Epithelial cell of esophagus (primary cell): ENCODE data around the gene FKBP2.

Experiments used
- DNase-seq: peaks from one replicate; pipeline ENCODE4 v3.0.0; 2010; ENCODE audit warnings: low read depth
- H3K4me3 ChIP-seq: 2 replicates; pipeline ENCODE4 v1.5.1; 2011; ENCODE audit warnings: mild to moderate bottlenecking, low read length, control low read depth
- TF ChIP-seq, protein P1 (sequence below): IDR thresholded peaks from 2 replicates; pipeline ENCODE4 v1.5.1; 2011; ENCODE audit warnings: low read depth, mild to moderate bottlenecking, low read length, control low read depth, inconsistent platforms; ENCODE audit not compliant: insufficient read depth; ENCODE audit errors: missing control alignments

FKBP2 gene

DNA sequence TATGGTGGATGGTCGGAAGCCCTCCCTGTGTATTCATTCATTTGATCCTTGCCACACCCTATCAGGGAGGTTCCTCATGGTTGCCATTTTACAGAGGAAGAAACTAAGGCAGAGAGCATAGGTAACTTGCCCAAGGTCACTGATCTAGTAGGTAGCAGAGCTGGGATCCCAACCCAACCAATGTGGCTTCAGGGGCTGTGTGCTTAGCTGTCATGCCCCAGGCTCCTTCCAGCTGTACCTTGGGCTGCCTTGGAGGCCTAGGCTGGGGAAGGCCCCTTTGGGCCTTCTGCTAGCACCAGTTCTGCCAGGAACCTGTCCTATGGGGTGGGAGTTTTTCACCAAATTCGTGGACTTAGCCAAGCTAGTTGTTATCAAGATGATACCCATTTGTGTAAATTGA, 34.9 kb downstream of the FKBP2 start:
- TF ChIP-seq, protein P1, sequence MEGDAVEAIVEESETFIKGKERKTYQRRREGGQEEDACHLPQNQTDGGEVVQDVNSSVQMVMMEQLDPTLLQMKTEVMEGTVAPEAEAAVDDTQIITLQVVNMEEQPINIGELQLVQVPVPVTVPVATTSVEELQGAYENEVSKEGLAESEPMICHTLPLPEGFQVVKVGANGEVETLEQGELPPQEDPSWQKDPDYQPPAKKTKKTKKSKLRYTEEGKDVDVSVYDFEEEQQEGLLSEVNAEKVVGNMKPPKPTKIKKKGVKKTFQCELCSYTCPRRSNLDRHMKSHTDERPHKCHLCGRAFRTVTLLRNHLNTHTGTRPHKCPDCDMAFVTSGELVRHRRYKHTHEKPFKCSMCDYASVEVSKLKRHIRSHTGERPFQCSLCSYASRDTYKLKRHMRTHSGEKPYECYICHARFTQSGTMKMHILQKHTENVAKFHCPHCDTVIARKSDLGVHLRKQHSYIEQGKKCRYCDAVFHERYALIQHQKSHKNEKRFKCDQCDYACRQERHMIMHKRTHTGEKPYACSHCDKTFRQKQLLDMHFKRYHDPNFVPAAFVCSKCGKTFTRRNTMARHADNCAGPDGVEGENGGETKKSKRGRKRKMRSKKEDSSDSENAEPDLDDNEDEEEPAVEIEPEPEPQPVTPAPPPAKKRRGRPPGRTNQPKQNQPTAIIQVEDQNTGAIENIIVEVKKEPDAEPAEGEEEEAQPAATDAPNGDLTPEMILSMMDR, result no peak
- H3K4me3 ChIP-seq, result no peak overlapping the region

DNA sequence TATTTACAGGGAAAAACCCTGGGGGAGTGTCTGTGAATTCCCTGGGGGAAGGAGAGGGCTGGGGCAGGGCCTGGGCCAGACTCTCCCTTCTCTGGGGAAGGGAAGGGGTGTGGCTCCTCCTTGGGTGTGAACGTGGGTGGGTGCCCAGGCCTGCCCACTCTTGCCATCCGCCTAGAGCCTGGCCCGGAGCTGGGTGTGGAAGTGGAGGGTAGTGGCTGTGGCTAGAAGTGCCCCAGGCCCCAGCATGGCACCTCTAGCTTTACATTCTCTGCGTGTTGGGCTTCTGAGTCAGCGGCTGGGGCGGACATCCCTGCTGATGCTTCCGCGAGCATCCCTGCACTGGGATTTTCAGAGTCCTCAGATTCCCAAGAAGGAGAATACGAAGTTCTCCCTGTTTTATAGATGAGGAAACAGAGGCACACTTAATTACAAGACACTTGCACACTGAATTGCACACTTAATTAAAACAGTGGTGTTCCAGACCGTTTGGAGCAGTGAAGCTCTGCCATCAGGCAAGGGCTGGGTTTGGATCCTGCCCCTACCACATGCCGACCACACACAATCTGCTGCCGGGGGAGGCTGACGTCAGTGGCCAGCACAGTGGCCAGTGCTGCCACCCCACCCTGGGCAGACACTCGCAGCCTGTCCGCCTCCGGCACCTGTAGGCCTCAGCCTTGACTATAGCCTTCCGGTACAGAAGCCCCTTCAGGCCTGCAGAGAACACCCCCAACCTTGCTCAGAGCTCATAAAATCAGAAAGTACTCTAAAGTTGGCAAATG, 35.9 kb downstream of the FKBP2 start:
- TF ChIP-seq, protein P1, result no peak
- no peak overlapping the region for H3K4me3 ChIP-seq
- DNase-seq, result peak; percentile 96

More for the DNA sequence above, 34.9 kb downstream of the FKBP2 start:
- no peak for DNase-seq

DNA sequence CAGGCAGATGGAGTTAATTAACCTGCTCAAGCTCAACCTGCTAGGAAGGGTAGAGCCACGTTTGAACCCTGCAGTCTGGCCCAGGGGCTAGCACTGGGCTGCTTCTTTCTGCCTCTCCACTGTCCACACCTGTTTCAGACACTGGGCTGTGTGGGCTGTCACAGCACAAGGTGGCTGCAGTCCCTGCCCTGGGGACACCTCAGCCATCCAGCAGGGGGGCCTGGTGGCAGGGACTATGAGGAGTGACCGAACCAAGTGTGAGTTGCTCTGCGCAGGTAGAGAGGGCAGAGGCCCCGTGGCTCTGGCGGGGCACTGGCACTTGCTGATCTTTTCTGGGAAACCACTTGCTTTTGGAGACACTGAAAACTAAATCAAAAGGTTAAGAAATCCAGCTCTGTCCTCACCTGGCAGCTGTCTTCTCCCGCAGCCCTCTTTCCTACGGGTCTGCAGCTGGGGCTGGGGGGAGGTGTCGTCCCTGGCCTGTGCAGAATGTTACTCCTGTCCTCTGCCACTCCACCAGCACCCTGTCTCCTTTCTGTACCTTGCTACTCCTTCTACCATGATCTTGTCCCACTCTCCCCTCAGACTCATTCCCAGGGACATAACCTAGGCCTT, 37.8 kb downstream of the FKBP2 start:
- TF ChIP-seq, protein P1, result no peak
- no peak for DNase-seq
- H3K4me3 ChIP-seq, result no peak overlapping the region

DNA sequence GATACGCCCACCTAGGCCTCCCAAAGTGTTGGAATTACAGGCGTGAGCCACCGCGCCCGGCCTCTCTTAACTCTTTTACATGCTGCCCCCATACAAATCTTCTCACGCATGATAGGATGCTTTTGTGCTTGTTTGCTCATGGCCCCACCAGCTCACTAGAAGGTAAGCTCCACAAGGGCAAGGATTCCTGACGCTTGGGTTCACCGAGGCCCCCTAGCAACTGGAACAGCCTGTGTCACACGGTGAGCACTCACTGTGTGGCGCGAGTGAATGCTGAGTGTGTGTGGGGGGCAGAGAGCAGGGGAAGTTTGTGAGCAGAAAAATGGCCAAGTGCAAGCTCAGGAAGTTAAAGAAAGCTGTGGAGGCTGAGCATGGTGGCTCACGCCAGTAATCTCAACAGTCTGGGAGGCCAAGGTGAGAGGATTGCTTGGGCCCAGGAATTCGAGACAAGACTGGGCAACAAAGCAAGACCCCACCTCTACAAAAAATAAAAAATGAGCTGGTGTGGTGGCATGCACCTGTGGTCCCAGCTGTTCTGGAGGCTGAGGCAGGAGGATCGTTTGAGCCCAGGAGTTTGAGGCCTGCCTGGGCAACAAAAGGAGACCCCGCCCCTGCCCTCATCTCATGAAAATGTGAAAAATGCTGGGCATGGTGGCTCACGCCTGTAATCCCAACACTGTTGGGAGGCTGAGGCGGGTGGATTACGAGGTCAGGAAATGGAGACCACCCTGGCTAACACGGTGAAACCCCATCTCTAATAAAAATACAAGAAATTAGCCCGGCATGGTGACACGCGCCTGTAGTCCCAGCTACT, 41.3 kb downstream of the FKBP2 start:
- no peak overlapping the region for H3K4me3 ChIP-seq
- no peak for DNase-seq
- TF ChIP-seq, protein P1, result no peak

DNA sequence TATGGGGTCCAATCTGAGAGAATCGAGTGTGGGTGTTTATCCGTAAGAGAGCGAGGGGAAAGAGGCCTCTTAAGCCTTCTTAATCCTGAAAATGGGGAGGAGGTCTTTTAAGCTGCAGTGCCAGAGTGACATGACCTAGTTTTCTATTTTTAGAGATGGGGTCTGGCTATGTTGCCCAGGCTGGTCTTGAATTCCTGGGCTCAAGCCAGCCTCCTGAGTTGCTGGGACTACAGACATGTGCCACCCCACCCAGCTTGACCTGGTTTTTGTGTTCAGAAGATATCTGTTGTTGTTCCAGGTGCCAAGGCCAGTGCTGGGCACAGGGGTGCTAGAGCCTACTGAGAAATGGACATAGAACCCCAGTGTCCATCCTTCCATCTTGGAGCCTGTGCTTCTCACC, 42.2 kb downstream of the FKBP2 start:
- TF ChIP-seq, protein P1, result no peak
- no peak for DNase-seq
- no peak overlapping the region for H3K4me3 ChIP-seq

DNA sequence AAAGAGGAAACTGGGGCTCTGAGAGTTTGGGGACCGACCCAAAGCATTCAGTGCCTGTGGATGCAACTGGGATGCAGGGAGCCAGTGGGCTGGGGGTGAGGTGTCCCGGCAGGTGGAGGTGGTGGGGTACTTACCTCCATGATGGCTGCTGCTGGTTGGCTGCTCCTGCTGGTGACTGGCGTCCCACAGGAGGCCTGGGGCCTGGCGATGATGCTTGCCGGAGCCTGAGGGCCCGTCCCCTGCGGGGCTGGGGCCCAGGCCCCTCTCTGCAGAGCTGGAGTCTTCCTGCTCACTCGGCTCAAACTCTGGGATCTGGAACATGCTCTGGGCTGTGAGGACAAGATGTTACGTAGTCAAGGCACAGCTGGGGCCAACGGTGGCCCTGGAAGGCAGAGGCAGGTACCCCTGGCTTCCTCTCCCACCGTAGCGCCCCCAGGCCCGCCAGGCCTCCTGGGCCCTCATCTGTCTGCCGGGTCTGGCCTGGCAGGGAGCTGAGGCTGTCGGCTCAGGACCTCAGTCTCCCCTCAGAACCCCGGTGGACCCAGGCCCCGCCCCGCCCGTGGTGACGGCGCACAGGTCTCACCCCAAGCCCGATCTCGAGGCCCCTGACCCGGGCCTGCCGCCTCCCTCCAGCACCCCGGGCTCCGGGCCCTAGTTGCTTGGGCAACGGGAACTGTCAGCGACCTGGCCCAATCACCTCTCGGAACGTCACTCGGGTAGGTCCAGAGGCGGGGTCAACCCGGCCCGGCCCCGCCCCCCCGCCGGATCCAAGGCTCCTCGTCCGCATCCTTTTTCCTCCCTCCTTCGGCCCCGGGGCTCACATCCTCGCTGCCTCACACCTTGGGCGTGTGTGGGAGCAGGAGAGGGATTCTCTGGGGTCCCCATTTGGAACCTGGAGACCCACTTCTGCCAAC, 43.4 kb downstream of the FKBP2 start, which contains the start of gene BAD:
Gene BAD, minus strand, starts transcription at position 618 of the 914 bp plus-strand sequence. Its CDS starts 297 bp downstream, at position 321.
- DNase-seq, result peak; percentile 95
- TF ChIP-seq, protein P1, result no peak
- H3K4me3 ChIP-seq, result peak within 1 kb of the TSS; percentile 70
